ENCODE measurements around the gene IL33. TPM values are rescaled to one million over a fixed set of nuclear protein-coding genes. Genes with fewer than 3 reads are reported as not detected.

IL33 gene
- total RNA-seq, 1 experiment from 2014 or later: 0.11 TPM

DNA sequence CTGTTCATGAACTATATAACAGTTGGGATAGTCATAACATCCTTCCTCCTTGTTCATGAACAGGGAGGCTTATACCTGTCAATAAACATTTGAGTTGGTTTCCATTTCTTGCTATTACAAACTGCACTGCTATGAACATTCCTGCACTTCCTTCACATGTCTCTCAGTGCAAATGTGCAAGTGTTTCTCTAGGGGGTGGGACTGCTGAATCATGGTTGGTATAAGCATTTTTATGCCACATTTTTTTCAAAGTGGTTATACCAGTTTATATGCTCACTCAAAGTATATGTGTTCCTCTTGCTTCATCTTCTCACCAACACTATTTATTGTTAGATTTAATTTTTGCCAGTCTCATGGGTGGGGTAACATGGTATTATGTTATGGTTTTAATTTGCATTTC is 86.8 kb downstream of the IL33 start:
- DNase-seq (ENCODE audit: low read depth): peak; percentile 2

- DNase-seq (ENCODE audit: low read depth): no peak
These were observed 88.6 kb downstream of the IL33 start for GRCh38 chr9:6304232-6304631.

- DNase-seq (ENCODE audit: low read depth): peak; percentile 31
These were observed 90.5 kb downstream of the IL33 start for GRCh38 chr9:6305954-6306563.

Other genes starting within 250 kb of the IL33 start
- gene RANBP6, start 200.2 kb upstream of the IL33 start, total RNA-seq (2014; rRNA removed): 32.3 and 42.4 TPM in 2 replicates
- not detected in 2 replicates for gene TPD52L3, start 112.6 kb downstream of the IL33 start, total RNA-seq (2014; rRNA removed)
- 91.8 and 102 TPM in 2 replicates for gene UHRF2, start 197.4 kb downstream of the IL33 start, total RNA-seq (2014; rRNA removed)

Data from LHCN-M2 (cell line).